SU-DHL-6 (cell line): Measurements from ENCODE around the gene CD80.

Source experiments
- H2AFZ ChIP-seq: fragments of 200-600 bp; sonication (generic); 2 replicates; pipeline ENCODE4 v1.6.1; 2014; ENCODE audit warnings: low read depth, mild to moderate bottlenecking, moderate library complexity, mixed read lengths, antibody characterized with exemption, low read length; ENCODE audit not compliant: severe bottlenecking
- H3F3A ChIP-seq: fragments of 200-600 bp; shearing (Covaris generic); 2 replicates; pipeline ENCODE4 v1.6.0; 2016; ENCODE audit warnings: antibody characterized with exemption, mild to moderate bottlenecking; ENCODE audit not compliant: insufficient read depth
- H3K27ac ChIP-seq: fragments of 200-600 bp; sonication (generic); 2 replicates; pipeline ENCODE4 v1.5.1; 2016; ENCODE audit warnings: low read depth, mild to moderate bottlenecking, low read length, moderate library complexity, mixed read lengths
- H3K27me3 ChIP-seq: fragments of 200-600 bp; sonication (generic), shearing (Covaris generic); 2 replicates; pipeline ENCODE4 v1.6.0; 2014; ENCODE audit warnings: mild to moderate bottlenecking, low read length
- H3K36me3 ChIP-seq: fragments of 200-600 bp; sonication (generic); 2 replicates; pipeline ENCODE4 v1.6.1; 2014; ENCODE audit warnings: mild to moderate bottlenecking, low read length, mixed read lengths
- H3K4me2 ChIP-seq: fragments of 300-600, 200-600 bp; shearing (Covaris generic), sonication (generic); 2 replicates; pipeline ENCODE4 v1.6.0; 2014; ENCODE audit warnings: low read length, low read depth, mild to moderate bottlenecking; ENCODE audit not compliant: poor library complexity, severe bottlenecking
- H3K4me3 ChIP-seq: fragments of 200-600 bp; sonication (generic); 2 replicates; pipeline ENCODE4 v1.5.1; 2014; ENCODE audit warnings: antibody characterized with exemption, low read length, mild to moderate bottlenecking, mixed read lengths; ENCODE audit not compliant: insufficient read depth, poor library complexity, severe bottlenecking
- H3K79me2 ChIP-seq: fragments of 200-600 bp; sonication (generic); 2 replicates; pipeline ENCODE4 v1.6.1; 2014; ENCODE audit warnings: mild to moderate bottlenecking, low read length, moderate library complexity; ENCODE audit not compliant: insufficient read depth
- H3K9ac ChIP-seq: fragments of 200-600 bp; sonication (generic); 2 replicates; pipeline ENCODE4 v1.7.0; 2014; ENCODE audit warnings: mild to moderate bottlenecking, low read length
- H3K9me2 ChIP-seq: fragments of 200-600 bp; sonication (generic); replicated peaks from 2 replicates; pipeline ENCODE4 v1.6.1; 2014; ENCODE audit warnings: low read length; ENCODE audit not compliant: insufficient read depth
- H3K9me3 ChIP-seq: fragments of 200-600 bp; sonication (generic); 2 replicates; pipeline ENCODE4 v1.6.1; 2014; ENCODE audit warnings: low read length, mixed read lengths; ENCODE audit not compliant: insufficient read depth
- H4K20me1 ChIP-seq: fragments of 200-600 bp; sonication (generic); 2 replicates; pipeline ENCODE4 v1.6.1; 2014; ENCODE audit warnings: low read depth, mild to moderate bottlenecking, antibody characterized with exemption, low read length, moderate library complexity, mixed read lengths
- CTCF ChIP-seq: fragments of 200-600 bp; sonication (generic); IDR thresholded peaks from one replicate; pipeline ENCODE4 v1.5.1; 2017; ENCODE audit warnings: antibody characterized with exemption, mild to moderate bottlenecking, low read length, moderate library complexity; ENCODE audit not compliant: insufficient read depth, poor library complexity, severe bottlenecking
- EZH2phosphoT487 ChIP-seq: fragments of 200-600 bp; sonication (generic), shearing (Covaris generic); conservative IDR thresholded peaks from 2 replicates; pipeline ENCODE4 v1.6.1; 2018; ENCODE audit warnings: mild to moderate bottlenecking, antibody characterized with exemption, low read length, moderate library complexity, mixed read lengths

Gene CD80

GRCh38 chr3:119527714-119528113 is 31.7 kb downstream of the CD80 start:
- Histone ChIP-seq H3K9me3 (no peaks in the 10 kb centered on the region), H3K9ac (no peak overlapping the region), H3K27me3 (no peaks in the 10 kb centered on the region), H3K36me3 (peaks cover 49% of the 10 kb centered on the region), H3K27ac (no peak overlapping the region), H2AFZ (no peak overlapping the region), H3F3A (peaks cover 30% of the 10 kb centered on the region), H3K4me2 (no peak overlapping the region), H3K79me2 (no peaks in the 10 kb centered on the region), H3K4me3 (no peak overlapping the region), H4K20me1 (no peaks in the 10 kb centered on the region), H3K9me2 (no peaks in the 10 kb centered on the region)
- TF ChIP-seq CTCF (no peak), EZH2phosphoT487 (no peak)

GRCh38 chr3:119524931-119525662 is 34.3 kb downstream of the CD80 start:
- Histone ChIP-seq H3F3A (peaks cover 38% of the 10 kb centered on the region), H3K27me3 (no peaks in the 10 kb centered on the region), H3K79me2 (no peaks in the 10 kb centered on the region), H3K9me3 (no peaks in the 10 kb centered on the region), H3K9ac (no peak overlapping the region), H3K4me2 (no peak overlapping the region), H4K20me1 (no peaks in the 10 kb centered on the region), H3K36me3 (peaks cover 65% of the 10 kb centered on the region), H3K4me3 (no peak overlapping the region), H2AFZ (no peak overlapping the region), H3K9me2 (no peaks in the 10 kb centered on the region), H3K27ac (no peak overlapping the region)
- TF ChIP-seq CTCF, result peak; percentile 29
- no peak for TF ChIP-seq EZH2phosphoT487

- peaks cover 71% of the 10 kb centered on the region for H3K36me3 ChIP-seq
Measured at GRCh38 chr3:119518026-119518425, 41.4 kb downstream of the CD80 start.

DNA sequence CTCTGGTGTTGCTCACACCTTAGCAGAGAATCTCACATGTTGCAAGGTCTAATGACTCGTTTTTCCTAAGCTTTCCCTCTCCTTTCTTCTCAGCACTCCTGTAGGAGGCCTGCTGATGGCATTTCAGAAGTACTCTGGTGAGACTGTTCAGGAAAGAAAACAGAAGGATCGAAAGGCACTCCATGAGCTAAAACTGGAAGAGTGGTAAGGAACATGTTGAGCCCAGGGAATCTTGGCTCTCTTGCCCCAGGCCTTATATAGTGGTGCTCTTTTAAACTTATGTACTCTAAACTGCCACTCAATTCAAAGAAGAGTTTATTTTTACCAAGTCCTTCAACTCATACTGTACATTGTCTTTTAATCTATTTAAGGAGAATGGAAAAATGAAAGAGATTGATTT is 42.3 kb downstream of the CD80 start:
- Histone ChIP-seq H3K27me3 (no peaks in the 10 kb centered on the region), H2AFZ (no peak overlapping the region), H3K9me2 (no peaks in the 10 kb centered on the region), H3K4me2 (no peak overlapping the region), H4K20me1 (no peaks in the 10 kb centered on the region), H3K79me2 (no peaks in the 10 kb centered on the region), H3K36me3 (peaks cover 66% of the 10 kb centered on the region), H3F3A (peaks cover 15% of the 10 kb centered on the region; the same call in 1 of the 2 replicates), H3K9me3 (no peaks in the 10 kb centered on the region), H3K27ac (no peak overlapping the region), H3K9ac (no peak overlapping the region), H3K4me3 (no peak overlapping the region)
- no peak for TF ChIP-seq CTCF
- TF ChIP-seq EZH2phosphoT487, result no peak

More at GRCh38 chr3:119518026-119518425, 41.4 kb downstream of the CD80 start:
- H3F3A ChIP-seq, result peaks cover 24% of the 10 kb centered on the region
- no peaks in the 10 kb centered on the region for H3K9me3 ChIP-seq
- H3K9me2 ChIP-seq, result no peaks in the 10 kb centered on the region
- H3K27me3 ChIP-seq, result no peaks in the 10 kb centered on the region
- no peak for TF ChIP-seq EZH2phosphoT487
- no peak overlapping the region for H2AFZ ChIP-seq
- H4K20me1 ChIP-seq, result no peaks in the 10 kb centered on the region
- H3K4me2 ChIP-seq, result no peak overlapping the region
- no peak overlapping the region for H3K9ac ChIP-seq
- no peak overlapping the region for H3K27ac ChIP-seq
- no peaks in the 10 kb centered on the region for H3K79me2 ChIP-seq
- no peak overlapping the region for H3K4me3 ChIP-seq
